Activated naive CD4-positive, alpha-beta T cell treated with anti-CD3 and anti-CD28 coated beads, Interleukin-2, amount 50 U/mL, for 24 hours (primary cell): ENCODE measurements around the gene NUP153.
"Not testable (repeated sequence)": the region's sequence is repeated elsewhere in the genome, so short reads cannot be mapped to it uniquely, and the experiment has no call there.

Experiments
- H3K27ac Mint-ChIP-seq: one replicate; pipeline ENCODE4 v1.8.0; 2021; ENCODE audit warnings: mild to moderate bottlenecking, mixed read lengths
- H3K27me3 Mint-ChIP-seq: one replicate; pipeline ENCODE4 v1.8.0; 2021; ENCODE audit warnings: mixed read lengths
- H3K36me3 Mint-ChIP-seq: one replicate; pipeline ENCODE4 v1.8.0; 2021; ENCODE audit warnings: mixed read lengths
- H3K4me1 Mint-ChIP-seq: one replicate; pipeline ENCODE4 v1.8.0; 2021; ENCODE audit warnings: mixed read lengths
- H3K4me3 Mint-ChIP-seq: one replicate; pipeline ENCODE4 v1.8.0; 2021; ENCODE audit warnings: mild to moderate bottlenecking, mixed read lengths
- H3K9me3 Mint-ChIP-seq: one replicate; pipeline ENCODE4 v1.8.0; 2021; ENCODE audit warnings: mixed read lengths

NUP153 gene

DNA sequence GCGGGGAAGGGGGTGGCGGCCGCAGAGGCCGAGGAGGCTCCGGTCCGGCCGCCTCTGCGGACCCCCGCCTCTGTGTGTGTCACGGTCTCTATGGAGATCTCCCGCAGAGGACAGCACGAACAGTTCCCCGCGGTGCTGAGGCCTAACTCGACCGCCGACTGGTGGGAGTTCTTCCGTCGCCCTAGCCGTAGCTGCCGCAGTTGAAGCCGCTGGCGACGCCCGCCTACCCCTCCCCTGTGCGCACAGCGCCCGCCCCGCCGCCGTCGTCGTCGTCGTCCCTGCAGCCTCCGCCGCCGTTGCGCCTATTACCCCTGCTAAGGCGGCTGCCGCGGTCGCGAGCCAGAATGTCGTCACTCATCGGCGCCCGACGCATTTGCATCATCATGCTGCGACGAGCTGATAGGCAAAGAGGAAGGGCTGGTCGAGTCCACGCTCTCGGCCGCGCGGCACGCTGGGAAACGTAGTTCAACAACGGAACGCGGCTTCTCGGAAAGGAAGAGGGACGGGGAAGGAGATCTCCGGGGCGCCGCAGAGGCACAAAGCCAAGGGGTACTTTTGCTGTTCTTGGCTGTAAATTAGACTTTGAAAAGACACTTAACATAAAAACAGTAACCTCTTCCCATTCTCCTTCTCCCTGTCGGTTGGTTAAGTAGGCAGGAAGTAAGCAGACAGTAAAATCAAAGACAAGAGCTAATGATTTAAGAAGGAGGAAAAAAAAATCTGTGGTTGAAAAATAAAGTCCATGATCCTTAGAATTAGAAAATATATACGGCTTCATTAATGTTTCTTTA is at the start of gene NUP153:
TSS of gene NUP153 (minus strand) at position 346 of the 791 bp plus-strand sequence. CDS start 538 bp downstream, outside the sequence.
- Mint-ChIP-seq H3K36me3 (peaks cover 16% of the 10 kb centered on the region), H3K27ac (peak within 1 kb of the TSS; percentile 98)

DNA sequence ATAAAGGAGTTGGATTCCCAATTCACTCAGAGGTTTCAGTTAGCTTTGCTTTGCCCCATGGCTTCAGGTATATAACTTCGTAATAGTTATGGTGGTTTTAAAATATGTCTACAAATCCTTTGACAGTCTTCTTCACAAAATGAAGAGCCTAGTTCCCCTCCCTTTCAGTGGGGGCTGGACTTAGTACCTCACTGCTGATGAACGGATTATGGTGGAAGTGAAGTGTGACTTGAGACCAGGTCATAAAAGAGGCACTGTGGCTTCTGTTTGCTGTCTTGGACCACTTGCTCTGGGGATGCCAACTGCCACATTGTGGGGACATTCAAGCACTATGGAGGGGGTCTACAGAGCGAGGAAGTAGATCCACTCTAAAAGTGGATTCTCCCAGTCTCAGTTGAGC is 47.5 kb upstream of the NUP153 start:
- H3K4me3 Mint-ChIP-seq, result no peak overlapping the region
- no peaks in the 10 kb centered on the region for H3K4me1 Mint-ChIP-seq
- peaks cover 2% of the 10 kb centered on the region for H3K27me3 Mint-ChIP-seq
- H3K9me3 Mint-ChIP-seq, result no peaks in the 10 kb centered on the region
- H3K36me3 Mint-ChIP-seq, result no peaks in the 10 kb centered on the region
- H3K27ac Mint-ChIP-seq, result no peak overlapping the region

More for the DNA sequence above, at the start of gene NUP153:
- H3K9me3 Mint-ChIP-seq, result no peaks in the 10 kb centered on the region
- H3K4me1 Mint-ChIP-seq, result peaks cover 39% of the 10 kb centered on the region
- H3K27me3 Mint-ChIP-seq, result no peaks in the 10 kb centered on the region
- peak within 1 kb of the TSS; percentile 97 for H3K4me3 Mint-ChIP-seq

DNA sequence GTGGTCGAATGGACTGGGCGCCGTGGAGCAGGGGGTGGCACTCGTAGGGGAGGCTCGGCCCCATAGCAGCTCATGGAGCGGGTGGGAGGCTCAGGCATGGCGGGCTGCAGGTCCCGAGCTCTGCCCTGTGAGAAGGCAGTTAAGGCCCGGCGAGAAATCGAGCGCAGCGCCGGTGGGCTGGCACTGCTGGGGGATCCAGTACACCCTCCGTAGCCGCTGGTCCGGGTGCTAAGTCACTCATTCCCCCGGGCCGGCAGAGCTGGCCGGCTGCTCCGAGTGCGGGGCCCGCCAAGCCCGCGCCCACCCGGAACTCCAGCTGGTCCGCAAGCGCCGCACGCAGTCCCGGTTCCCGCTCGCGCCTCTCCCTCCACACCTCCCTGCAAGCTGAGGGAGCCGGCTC is 38.6 kb upstream of the NUP153 start:
- not testable (repeated sequence) for H3K4me1 Mint-ChIP-seq, H3K27ac Mint-ChIP-seq, H3K4me3 Mint-ChIP-seq, H3K9me3 Mint-ChIP-seq, H3K27me3 Mint-ChIP-seq, H3K36me3 Mint-ChIP-seq

DNA sequence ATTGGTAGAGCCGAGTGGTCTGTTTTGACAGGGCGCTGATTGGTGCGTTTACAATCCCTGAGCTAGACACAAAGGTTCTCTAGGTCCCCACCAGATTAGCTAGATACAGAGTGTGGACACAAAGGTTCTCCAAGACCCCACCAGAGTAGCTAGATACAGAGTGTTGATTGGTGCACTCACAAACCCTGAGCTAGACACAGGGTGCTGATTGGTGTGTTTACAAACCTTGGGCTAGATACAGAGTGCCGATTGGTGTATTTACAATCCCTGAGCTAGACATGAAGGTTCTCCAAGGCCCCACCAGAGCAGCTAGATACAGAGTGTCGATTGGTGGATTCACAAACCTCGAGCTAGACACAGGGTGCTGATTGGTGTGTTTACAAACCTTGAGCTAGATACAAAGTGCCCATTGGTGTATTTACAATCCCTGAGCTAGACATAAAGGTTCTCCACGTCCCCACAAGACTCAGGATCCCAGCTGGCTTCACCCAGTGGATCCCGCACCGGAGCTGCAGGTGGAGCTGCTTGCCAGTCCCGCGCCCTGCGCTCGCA is 38.1 kb upstream of the NUP153 start:
- H3K9me3 Mint-ChIP-seq, H3K27ac Mint-ChIP-seq, H3K4me1 Mint-ChIP-seq, H3K36me3 Mint-ChIP-seq, H3K27me3 Mint-ChIP-seq, H3K4me3 Mint-ChIP-seq: not testable (repeated sequence)

DNA sequence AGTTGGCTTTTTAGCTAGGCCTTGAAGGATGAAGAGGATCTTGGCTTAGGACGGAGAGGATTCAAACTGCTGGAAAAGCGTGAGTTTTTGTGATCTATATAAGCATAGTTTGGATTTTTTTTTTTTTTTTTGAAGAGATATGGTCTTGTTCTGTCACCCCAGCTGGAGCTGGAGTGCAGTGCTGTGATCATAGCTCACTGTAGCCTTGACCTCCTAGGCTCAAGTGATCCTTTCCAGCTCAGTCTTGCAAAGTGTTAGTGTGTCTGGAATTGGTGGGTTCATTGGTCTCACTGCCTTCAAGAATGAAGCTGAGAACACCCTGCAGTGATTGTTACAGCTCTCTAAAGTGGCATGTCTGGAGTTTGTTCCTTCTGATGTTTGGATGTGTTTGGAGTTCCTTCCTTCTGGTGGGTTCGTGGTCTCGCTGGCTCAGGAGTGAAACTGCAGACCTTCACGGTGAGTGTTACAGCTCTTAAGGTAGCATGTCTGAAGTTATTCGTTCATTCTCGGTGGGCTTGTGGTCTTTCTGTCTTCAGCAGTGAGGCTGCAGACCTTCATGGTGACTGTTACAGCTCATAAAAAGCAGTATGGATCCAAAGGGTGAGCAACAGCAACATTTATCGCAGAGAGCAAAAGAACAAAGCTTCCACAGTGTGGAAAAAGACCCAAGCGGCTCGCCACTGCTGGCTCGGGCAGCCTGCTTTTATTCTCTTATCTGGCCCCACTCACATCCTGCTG is 37.5 kb upstream of the NUP153 start:
- Mint-ChIP-seq H3K9me3 (no peaks in the 10 kb centered on the region), H3K4me3 (no peak overlapping the region)

DNA sequence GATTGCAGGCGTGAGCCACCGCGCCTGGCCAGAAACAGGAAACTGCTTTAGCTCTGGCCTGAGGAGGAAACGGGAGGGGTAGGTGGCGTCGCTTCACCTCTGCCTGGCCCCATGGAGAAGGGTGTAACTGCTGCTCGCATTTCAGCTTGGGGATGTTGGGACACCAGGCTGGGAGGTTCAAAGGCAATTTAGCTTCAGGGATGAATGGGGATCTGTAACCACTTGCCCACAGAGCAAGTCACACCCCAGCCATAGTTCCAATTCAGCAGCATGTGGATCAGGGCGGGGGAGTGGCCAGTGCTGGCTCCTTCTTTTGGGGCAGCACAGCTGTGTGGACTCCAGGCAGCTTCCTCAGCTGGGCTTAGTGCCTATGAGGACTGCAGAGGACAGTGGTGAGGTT is 34.8 kb upstream of the NUP153 start:
- Mint-ChIP-seq H3K4me1 (no peaks in the 10 kb centered on the region), H3K36me3 (peaks cover 2% of the 10 kb centered on the region), H3K27me3 (no peaks in the 10 kb centered on the region), H3K4me3 (no peak overlapping the region), H3K27ac (no peak overlapping the region), H3K9me3 (peaks cover 5% of the 10 kb centered on the region)

More for the DNA sequence above, 37.5 kb upstream of the NUP153 start:
- Mint-ChIP-seq H3K27ac (no peak overlapping the region), H3K36me3 (peaks cover 2% of the 10 kb centered on the region), H3K27me3 (no peaks in the 10 kb centered on the region), H3K4me1 (no peaks in the 10 kb centered on the region)

DNA sequence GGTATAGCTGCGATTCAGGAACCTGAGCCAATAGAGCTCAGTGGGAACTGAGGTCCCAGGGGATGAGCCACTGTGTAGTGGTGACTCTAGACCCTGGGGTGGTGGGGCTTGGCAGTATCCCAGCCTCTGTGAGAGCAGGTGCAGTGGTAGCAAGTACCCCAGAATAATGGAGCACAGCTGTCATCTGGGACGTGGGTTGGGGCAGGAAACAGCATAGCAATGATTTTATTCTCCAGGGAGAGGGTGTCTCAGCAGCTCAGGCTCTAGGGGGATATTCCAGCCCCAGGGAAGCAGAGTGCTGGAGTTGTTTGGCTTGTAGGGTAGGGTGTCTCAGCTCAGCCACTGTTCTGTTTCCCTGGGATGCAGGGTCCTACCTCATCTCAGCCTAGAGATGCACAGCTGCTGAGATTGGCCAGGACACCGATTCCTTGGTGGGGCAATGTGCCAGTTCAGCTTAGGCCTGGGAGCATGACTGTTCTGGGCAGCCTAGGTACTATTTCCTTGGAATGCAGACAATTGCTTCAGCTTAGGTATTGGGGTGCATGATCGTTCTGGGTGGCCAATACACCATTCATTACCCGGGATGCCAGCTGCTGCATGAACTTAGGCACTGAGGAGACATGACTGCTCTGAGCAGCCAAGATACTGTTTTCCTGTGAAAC is 34.0 kb upstream of the NUP153 start:
- Mint-ChIP-seq H3K4me3 (no peak overlapping the region), H3K27me3 (no peaks in the 10 kb centered on the region), H3K27ac (no peak overlapping the region), H3K9me3 (peaks cover 5% of the 10 kb centered on the region), H3K36me3 (peaks cover 2% of the 10 kb centered on the region), H3K4me1 (no peaks in the 10 kb centered on the region)

DNA sequence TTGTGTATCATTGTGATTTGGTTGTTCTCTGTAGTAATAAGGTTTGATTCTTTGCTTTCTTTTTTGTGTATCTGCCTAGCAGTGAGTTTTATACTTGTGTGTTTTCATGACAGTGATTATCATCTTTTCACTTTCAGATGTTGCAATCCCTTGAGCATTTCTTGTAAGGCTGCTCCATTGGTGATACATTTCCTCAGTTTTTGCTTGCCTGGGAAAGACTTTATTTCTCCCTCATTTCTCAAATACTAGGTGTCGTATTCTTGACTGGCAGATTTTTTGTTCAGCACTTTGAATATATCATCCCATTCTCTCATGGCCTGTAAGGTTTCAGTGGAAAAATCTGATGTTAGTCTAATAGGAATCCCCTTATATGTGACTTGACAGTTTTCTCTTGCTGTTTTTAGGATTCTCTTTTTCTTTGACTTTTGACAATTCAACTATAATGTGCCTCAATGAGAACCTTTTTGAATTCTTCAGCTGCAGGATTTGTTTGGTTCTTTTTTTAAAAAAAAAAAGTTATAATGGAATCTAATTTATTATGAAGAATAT is 31.1 kb upstream of the NUP153 start:
- Mint-ChIP-seq H3K9me3 (peaks cover 5% of the 10 kb centered on the region), H3K4me1 (no peaks in the 10 kb centered on the region), H3K27ac (no peak overlapping the region), H3K4me3 (no peak overlapping the region), H3K36me3 (peaks cover 2% of the 10 kb centered on the region), H3K27me3 (no peaks in the 10 kb centered on the region)

DNA sequence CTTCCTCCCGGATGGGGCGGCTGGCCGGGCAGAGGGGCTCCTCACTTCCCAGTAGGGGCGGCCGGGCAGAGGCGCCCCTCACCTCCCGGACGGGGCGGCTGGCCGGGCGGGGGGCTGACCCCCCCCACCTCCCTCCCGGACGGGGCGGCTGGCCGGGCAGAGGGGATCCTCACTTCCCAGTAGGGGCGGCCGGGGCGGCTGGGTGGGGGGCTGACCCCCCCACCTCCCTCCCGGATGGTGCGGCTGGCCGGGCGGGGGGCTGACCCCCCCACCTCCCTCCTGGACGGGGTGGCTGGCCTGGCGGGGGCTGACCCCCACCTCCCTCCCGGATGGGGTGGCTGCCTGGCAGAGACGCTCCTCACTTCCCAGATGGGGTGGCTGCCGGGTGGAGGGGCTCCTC is 28.6 kb upstream of the NUP153 start:
- not testable (repeated sequence) for H3K27me3 Mint-ChIP-seq, H3K9me3 Mint-ChIP-seq, H3K4me1 Mint-ChIP-seq, H3K4me3 Mint-ChIP-seq, H3K27ac Mint-ChIP-seq, H3K36me3 Mint-ChIP-seq

DNA sequence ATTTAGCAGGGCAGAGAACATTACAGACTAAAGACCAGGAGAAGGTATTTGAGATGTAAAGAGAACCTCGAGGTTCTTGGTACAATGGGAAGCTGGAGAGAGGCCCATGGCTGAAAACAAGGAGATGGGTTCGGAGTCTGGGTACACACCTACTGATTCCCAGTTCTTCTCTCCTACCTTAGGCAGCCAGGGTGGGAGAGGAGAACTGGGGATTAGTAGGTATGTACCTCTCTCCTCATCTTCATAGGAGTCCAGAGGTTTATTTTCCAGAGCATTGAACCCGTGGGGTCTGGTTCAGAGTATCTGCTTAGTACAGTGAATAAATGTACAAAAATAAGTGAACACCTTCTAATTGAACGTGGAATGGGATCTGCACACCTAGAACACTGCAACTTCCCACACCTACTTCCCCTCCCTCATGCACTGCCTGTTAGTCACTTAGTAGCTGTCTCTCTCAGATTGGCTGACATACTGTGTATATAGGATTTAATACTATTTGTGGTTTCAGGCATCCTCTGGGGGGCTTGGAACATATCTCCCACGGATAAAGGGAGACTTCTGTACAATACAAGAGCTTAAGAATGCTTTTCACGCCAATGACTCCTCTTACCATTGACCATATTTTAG is 23.5 kb upstream of the NUP153 start:
- H3K36me3 Mint-ChIP-seq, result no peaks in the 10 kb centered on the region
- H3K27me3 Mint-ChIP-seq, result no peaks in the 10 kb centered on the region
- no peaks in the 10 kb centered on the region for H3K9me3 Mint-ChIP-seq
- no peak overlapping the region for H3K4me3 Mint-ChIP-seq
- no peak overlapping the region for H3K27ac Mint-ChIP-seq
- no peaks in the 10 kb centered on the region for H3K4me1 Mint-ChIP-seq

DNA sequence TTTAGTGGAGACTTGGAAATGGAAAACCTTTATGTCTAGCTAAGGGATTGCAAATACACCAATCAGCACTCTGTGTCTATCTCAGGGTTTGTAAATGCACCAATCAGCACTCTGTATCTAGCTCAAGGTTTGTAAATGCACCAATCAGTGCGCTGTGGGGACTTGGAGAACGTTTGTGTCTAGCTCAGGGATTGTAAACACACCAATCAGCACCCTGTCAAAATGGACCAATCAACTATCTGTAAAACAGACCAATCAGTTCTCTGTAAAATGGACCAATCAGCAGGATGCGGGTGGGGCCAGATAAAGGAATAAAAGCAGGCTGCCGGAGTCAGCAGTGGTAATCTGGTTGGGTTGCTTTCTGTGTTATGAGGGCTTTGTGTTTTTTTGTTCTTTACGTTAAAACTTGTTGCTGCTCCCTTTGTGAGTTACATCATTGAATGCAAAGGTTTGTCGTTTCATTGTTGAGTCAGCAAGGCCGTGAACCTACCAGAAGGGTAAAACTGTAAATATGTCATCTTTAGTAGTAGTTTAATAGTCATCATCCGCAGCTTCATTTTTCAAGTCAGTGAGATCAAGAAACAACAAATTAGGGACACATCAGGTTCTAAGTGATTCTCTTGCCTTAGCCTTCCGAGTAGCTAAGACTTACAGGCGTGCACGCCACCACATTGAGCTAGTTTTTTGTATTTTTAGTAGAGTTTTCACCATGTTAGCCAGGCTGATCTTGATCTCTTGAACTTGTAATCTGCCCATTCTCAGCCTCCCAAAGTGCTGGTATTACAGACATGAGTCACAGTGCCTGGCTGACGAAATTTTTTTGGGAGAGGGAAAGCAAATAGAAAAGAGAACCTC is 22.7 kb upstream of the NUP153 start:
- no peaks in the 10 kb centered on the region for H3K4me1 Mint-ChIP-seq
- H3K36me3 Mint-ChIP-seq, result no peaks in the 10 kb centered on the region
- H3K9me3 Mint-ChIP-seq, result no peaks in the 10 kb centered on the region
- H3K4me3 Mint-ChIP-seq, result no peak overlapping the region
- no peak overlapping the region for H3K27ac Mint-ChIP-seq
- no peaks in the 10 kb centered on the region for H3K27me3 Mint-ChIP-seq

DNA sequence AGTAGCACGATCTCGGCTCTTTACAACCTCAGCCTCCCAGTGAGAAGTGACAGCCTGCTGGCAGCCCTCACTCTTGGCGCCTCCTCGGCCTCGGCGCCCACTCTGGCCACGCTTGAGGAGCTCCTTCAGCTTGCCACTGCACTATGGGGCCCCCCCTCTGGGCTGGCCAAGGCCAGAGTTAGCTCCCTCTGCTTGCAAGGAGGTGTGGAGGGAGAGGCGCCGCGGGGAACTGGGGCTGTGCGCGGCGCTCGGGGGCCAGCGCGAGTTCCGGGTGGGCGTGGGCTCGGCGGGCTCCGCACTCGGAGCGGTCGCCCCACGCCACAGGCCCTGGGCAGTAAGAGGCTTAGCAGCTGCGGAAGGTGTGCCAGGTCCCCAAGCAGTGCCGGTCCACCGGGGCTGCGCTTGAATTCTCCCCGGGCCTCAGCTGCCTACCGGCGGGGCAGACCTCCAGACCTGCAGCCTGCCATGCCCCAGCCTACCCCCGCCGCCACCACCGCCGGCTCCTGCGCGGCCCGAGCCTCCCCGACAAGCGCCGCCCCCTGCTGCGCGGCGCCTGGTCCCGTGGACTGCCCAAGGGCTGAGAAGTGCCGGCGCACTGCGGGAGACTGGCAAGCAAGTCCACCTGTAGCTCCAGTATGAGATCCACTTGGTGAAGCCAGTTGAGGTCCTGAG is 22.0 kb upstream of the NUP153 start:
- H3K9me3 Mint-ChIP-seq, result no peaks in the 10 kb centered on the region
- H3K27ac Mint-ChIP-seq, result no peak overlapping the region
- no peaks in the 10 kb centered on the region for H3K36me3 Mint-ChIP-seq
- H3K4me1 Mint-ChIP-seq, result no peaks in the 10 kb centered on the region
- H3K27me3 Mint-ChIP-seq, result no peaks in the 10 kb centered on the region
- no peak overlapping the region for H3K4me3 Mint-ChIP-seq

DNA sequence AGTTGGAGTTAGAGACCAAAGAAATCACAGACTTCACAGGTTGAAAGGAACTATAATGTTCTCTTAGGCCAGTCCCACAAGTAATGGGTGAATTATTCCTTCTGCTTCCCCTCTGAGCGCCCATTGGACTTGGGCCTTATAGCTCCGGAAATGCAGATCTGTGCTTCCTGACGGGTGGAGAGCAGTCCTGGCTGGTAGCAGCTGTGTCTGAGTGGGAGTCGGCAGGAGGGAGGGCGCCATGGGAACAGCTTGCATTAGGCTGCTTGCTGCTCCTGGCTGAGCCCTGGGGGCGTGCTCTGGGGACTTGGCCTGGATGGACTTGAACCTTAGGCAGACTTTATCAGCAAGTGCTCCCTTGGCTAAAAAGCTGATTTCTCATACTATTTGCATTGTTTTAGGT is 18.4 kb upstream of the NUP153 start:
- no peaks in the 10 kb centered on the region for H3K4me1 Mint-ChIP-seq
- no peak overlapping the region for H3K4me3 Mint-ChIP-seq

DNA sequence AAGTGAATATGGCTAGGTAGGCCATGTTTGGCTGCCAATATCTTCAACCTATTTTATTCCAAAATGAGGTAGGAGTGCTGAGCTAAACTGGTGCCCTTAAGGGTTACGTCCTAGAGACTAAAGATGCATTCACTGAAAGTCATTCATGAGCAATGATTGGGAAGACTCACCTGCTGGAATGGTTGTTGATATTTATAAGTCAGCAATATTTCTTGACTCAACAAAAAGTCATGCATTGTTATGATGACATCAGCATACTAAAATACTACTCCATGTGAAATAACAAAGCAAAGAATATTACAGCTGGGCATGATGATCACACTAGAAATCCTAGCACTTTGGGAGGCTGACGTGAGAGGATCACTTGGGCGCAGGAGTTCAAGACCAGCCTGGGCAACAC is 17.6 kb upstream of the NUP153 start:
- Mint-ChIP-seq H3K4me1 (no peaks in the 10 kb centered on the region), H3K36me3 (no peaks in the 10 kb centered on the region), H3K9me3 (no peaks in the 10 kb centered on the region), H3K4me3 (no peak overlapping the region), H3K27ac (no peak overlapping the region), H3K27me3 (no peaks in the 10 kb centered on the region)

More for the DNA sequence above, 18.4 kb upstream of the NUP153 start:
- no peaks in the 10 kb centered on the region for H3K27me3 Mint-ChIP-seq
- no peaks in the 10 kb centered on the region for H3K36me3 Mint-ChIP-seq
- H3K9me3 Mint-ChIP-seq, result no peaks in the 10 kb centered on the region
- no peak overlapping the region for H3K27ac Mint-ChIP-seq
